Measurements from ENCODE around the gene CCDC148.

The CCDC148 gene

GRCh38 chr2:158124896-158125295 is 331.7 kb downstream of the CCDC148 start:
- H3K36me3 ChIP-seq (ENCODE audit: low read depth): no peaks in the 10 kb centered on the region
- no peaks in the 10 kb centered on the region for H3K4me1 ChIP-seq (ENCODE audit: insufficient read depth, poor library complexity, severe bottlenecking)
- H3K4me3 ChIP-seq (ENCODE audit: severe bottlenecking): no peak overlapping the region
- H3K9me3 ChIP-seq (ENCODE audit: severe bottlenecking): no peaks in the 10 kb centered on the region
- no peak for TF ChIP-seq CTCF (IDR thresholded peaks at IDR 0.05; ENCODE audit: poor library complexity, severe bottlenecking)
- no peak overlapping the region for H3K27ac ChIP-seq (ENCODE audit: poor library complexity, severe bottlenecking)
- no peak for DNase-seq (ENCODE audit: low spot score)
- no peak for ATAC-seq (ENCODE audit: low read depth)
- H3K27me3 ChIP-seq (ENCODE audit: insufficient read depth, poor library complexity, severe bottlenecking): no peaks in the 10 kb centered on the region
